GM18870 (cell line): Measurements from ENCODE around the gene TSPAN18.

Source experiments
- ATAC-seq: cut with Tn5 transposase; IDR thresholded peaks from one replicate; pipeline ENCODE4 v1.9.1; 2021; ENCODE audit warnings: moderate library complexity; ENCODE audit not compliant: unreplicated experiment

TSPAN18 gene

GRCh38 chr11:44709966-44710365, 16.8 kb upstream of the TSPAN18 start:
- ATAC-seq: no peak

- no peak for ATAC-seq
Observed at GRCh38 chr11:44711113-44711786, 15.5 kb upstream of the TSPAN18 start.

GRCh38 chr11:44711787-44712608, 14.8 kb upstream of the TSPAN18 start:
- no peak for ATAC-seq

- ATAC-seq: no peak
Observed at GRCh38 chr11:44713022-44713421, 13.7 kb upstream of the TSPAN18 start.

GRCh38 chr11:44716256-44716655, 10.5 kb upstream of the TSPAN18 start:
- no peak for ATAC-seq

GRCh38 chr11:44718057-44718456, 8.7 kb upstream of the TSPAN18 start:
- no peak for ATAC-seq

GRCh38 chr11:44718612-44719390, 8.0 kb upstream of the TSPAN18 start:
- no peak for ATAC-seq

GRCh38 chr11:44725016-44725685, 1.6 kb upstream of the TSPAN18 start:
- no peak for ATAC-seq

GRCh38 chr11:44725757-44726282, 942 bp upstream of the TSPAN18 start:
- ATAC-seq: no peak

GRCh38 chr11:44727114-44727372, 281 bp downstream of the TSPAN18 start:
- no peak for ATAC-seq

- ATAC-seq: no peak
Observed at GRCh38 chr11:44727373-44728287, 868 bp downstream of the TSPAN18 start.

GRCh38 chr11:44728491-44728910, 1.7 kb downstream of the TSPAN18 start:
- no peak for ATAC-seq

- no peak for ATAC-seq
Observed at GRCh38 chr11:44729063-44729462, 2.3 kb downstream of the TSPAN18 start.

- no peak for ATAC-seq
Observed at GRCh38 chr11:44729713-44730112, 3.0 kb downstream of the TSPAN18 start.

- no peak for ATAC-seq
Observed at GRCh38 chr11:44730775-44731174, 4.0 kb downstream of the TSPAN18 start.

- ATAC-seq: no peak
Observed at GRCh38 chr11:44731685-44732430, 5.1 kb downstream of the TSPAN18 start.

- ATAC-seq: no peak
Observed at GRCh38 chr11:44732564-44732963, 5.8 kb downstream of the TSPAN18 start.

GRCh38 chr11:44733877-44734276, 7.1 kb downstream of the TSPAN18 start:
- ATAC-seq: no peak

GRCh38 chr11:44734843-44735381, 8.2 kb downstream of the TSPAN18 start:
- ATAC-seq: no peak
